ENCODE measurements around the gene TRAPPC3L. TPM values are rescaled to one million over a fixed set of nuclear protein-coding genes. Genes with fewer than 3 reads are reported as not detected.

TRAPPC3L gene
- total and polyA plus RNA-seq, 9 of the 15 experiments (the other 6 are each of a cell fraction or from before 2014, with no cell fraction given) = not detected

- TF ChIP-seq, protein P1, sequence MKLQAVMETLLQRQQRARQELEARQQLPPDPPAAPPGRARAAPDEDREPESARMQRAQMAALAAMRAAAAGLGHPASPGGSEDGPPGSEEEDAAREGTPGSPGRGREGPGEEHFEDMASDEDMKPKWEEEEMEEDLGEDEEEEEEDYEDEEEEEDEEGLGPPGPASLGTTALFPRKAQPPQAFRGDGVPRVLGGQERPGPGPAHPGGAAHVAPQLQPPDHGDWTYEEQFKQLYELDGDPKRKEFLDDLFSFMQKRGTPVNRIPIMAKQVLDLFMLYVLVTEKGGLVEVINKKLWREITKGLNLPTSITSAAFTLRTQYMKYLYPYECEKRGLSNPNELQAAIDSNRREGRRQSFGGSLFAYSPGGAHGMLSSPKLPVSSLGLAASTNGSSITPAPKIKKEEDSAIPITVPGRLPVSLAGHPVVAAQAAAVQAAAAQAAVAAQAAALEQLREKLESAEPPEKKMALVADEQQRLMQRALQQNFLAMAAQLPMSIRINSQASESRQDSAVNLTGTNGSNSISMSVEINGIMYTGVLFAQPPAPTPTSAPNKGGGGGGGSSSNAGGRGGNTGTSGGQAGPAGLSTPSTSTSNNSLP (IDR thresholded peaks at IDR 0.05; ENCODE audit: borderline replicate concordance, low read depth, low read length) = no peak
- TF ChIP-seq ILK (tag; IDR thresholded peaks at IDR 0.05; ENCODE audit: borderline replicate concordance, low read depth) = no peak
- TF ChIP-seq, protein P2, sequence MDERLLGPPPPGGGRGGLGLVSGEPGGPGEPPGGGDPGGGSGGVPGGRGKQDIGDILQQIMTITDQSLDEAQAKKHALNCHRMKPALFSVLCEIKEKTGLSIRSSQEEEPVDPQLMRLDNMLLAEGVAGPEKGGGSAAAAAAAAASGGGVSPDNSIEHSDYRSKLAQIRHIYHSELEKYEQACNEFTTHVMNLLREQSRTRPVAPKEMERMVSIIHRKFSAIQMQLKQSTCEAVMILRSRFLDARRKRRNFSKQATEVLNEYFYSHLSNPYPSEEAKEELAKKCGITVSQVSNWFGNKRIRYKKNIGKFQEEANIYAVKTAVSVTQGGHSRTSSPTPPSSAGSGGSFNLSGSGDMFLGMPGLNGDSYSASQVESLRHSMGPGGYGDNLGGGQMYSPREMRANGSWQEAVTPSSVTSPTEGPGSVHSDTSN (CRISPR knock-in tag; IDR thresholded peaks at IDR 0.05; ENCODE audit: low read depth) = no peak
- TF ChIP-seq, protein P2 (tag; conservative IDR thresholded peaks at IDR 0.05; ENCODE audit: low read depth) = no peak
- no peak for TF ChIP-seq SPI1 (IDR thresholded peaks at IDR 0.05; ENCODE audit: borderline replicate concordance, low read depth, low read length)
- TF ChIP-seq HMGXB4 (CRISPR knock-in tag; IDR thresholded peaks at IDR 0.05) = no peak
- TF ChIP-seq NCOA2 (IDR thresholded peaks at IDR 0.05; ENCODE audit: partially characterized antibody in 2 of 2) = no peak
- TF ChIP-seq SIN3A (IDR thresholded peaks at IDR 0.05; ENCODE audit: borderline replicate concordance in 2 of 2, control insufficient read depth in 1 of 2, low read depth in 2 of 2, low read length in 2 of 2) = no peak
- TF ChIP-seq ZNF311 (CRISPR knock-in tag; IDR thresholded peaks at IDR 0.05) = no peak
- no peak for TF ChIP-seq SP1 (CRISPR knock-in tag; IDR thresholded peaks at IDR 0.05)
- TF ChIP-seq RERE (CRISPR knock-in tag; IDR thresholded peaks at IDR 0.05; ENCODE audit: borderline replicate concordance) = no peak
- no peak for TF ChIP-seq PRPF4 (IDR thresholded peaks at IDR 0.05; ENCODE audit: insufficient read depth, low read depth, low read length, poor library complexity, severe bottlenecking)
- TF ChIP-seq ATF7 (IDR thresholded peaks at IDR 0.05) = no peak
- TF ChIP-seq RBM17 (IDR thresholded peaks at IDR 0.05; ENCODE audit: borderline replicate concordance, low read depth, low read length) = no peak
Measured at GRCh38 chr6:116562614-116563013, 17.1 kb upstream of the TRAPPC3L start (continued).
